Lower leg skin (tissue), 4 donors: ENCODE measurements around the gene SLC34A1. TPM values are rescaled to one million over a fixed set of nuclear protein-coding genes. Genes with fewer than 3 reads are reported as not detected.
"Not testable (repeated sequence)": the region's sequence is repeated elsewhere in the genome, so short reads cannot be mapped to it uniquely, and the experiment has no call there.

Source experiments
- DNase-seq, 2 donors: peaks; one replicate each; pipeline ENCODE4 v3.0.0-alpha.2; 2019; ENCODE audit warnings: low spot score in 2 of 2
- H3K4me3 ChIP-seq: fragments of 200-600 bp; sonication (generic); 2 replicates; pipeline ENCODE4 v1.5.1; 2017; ENCODE audit warnings: mild to moderate bottlenecking, low read depth; ENCODE audit not compliant: poor library complexity, severe bottlenecking
- POLR2A ChIP-seq, 2 donors: fragments of 450-650 bp; IDR thresholded peaks; one replicate each; pipeline ENCODE4 v1.6.1; 2016 to 2017; ENCODE audit warnings: antibody characterized with exemption in 2 of 2, mild to moderate bottlenecking in 1 of 2, moderate library complexity in 1 of 2
- WGBS, 2 donors: methylation state at CpG; one replicate each; pipeline ENCODE4 v1.1.5; 2018; 5-methylcytosine and 5-hydroxymethylcytosine counted together
- intact Hi-C: fragments of 100-400 bp; cut with DNase I; formaldehyde crosslinking; loops from one replicate; pipeline ENCODE4 v1.15.0; 2023; ENCODE audit warnings: low total_unique reads
- total RNA-seq, 4 donors: library from RNA; depleted of rRNA; stranded (reverse); fragments of >200 nt; gene quantifications; one replicate each; pipeline ENCODE4 v1.1.0, GENCODE V29; 2016
- TF ChIP-seq, protein P1 (sequence below), 3 donors: fragments of 450-650 bp; IDR thresholded peaks; one replicate each; pipeline ENCODE4 v1.5.1; 2016; ENCODE audit warnings: antibody characterized with exemption in 3 of 3, mild to moderate bottlenecking in 3 of 3, moderate library complexity in 2 of 3

Gene SLC34A1
- total RNA-seq, 4 donors from 2014 or later: 0.12 to 0.39 TPM; not detected in 2

GRCh38 chr5:177338251-177339106 lies 45.8 kb upstream of the SLC34A1 start:
- intact Hi-C loops: no loop called here
- DNase-seq: no peak
- no peak overlapping the region for H3K4me3 ChIP-seq
- TF ChIP-seq POLR2A (IDR thresholded peaks at IDR 0.05): no peak
- TF ChIP-seq, protein P1, sequence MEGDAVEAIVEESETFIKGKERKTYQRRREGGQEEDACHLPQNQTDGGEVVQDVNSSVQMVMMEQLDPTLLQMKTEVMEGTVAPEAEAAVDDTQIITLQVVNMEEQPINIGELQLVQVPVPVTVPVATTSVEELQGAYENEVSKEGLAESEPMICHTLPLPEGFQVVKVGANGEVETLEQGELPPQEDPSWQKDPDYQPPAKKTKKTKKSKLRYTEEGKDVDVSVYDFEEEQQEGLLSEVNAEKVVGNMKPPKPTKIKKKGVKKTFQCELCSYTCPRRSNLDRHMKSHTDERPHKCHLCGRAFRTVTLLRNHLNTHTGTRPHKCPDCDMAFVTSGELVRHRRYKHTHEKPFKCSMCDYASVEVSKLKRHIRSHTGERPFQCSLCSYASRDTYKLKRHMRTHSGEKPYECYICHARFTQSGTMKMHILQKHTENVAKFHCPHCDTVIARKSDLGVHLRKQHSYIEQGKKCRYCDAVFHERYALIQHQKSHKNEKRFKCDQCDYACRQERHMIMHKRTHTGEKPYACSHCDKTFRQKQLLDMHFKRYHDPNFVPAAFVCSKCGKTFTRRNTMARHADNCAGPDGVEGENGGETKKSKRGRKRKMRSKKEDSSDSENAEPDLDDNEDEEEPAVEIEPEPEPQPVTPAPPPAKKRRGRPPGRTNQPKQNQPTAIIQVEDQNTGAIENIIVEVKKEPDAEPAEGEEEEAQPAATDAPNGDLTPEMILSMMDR (IDR thresholded peaks at IDR 0.05): no peak
- WGBS, 2 donors: 86 to 88% methylated on average over 21 to 22 of the region's 22 CpGs

GRCh38 chr5:177339107-177339638 lies 45.1 kb upstream of the SLC34A1 start:
- intact Hi-C loops: no loop called here
- WGBS, 2 donors: 70 to 80% methylated on average over 10 to 11 of the region's 11 CpGs
- H3K4me3 ChIP-seq: no peak overlapping the region
- TF ChIP-seq, protein P1 (IDR thresholded peaks at IDR 0.05): no peak
- TF ChIP-seq POLR2A (IDR thresholded peaks at IDR 0.05): no peak
- DNase-seq: no peak

DNA sequence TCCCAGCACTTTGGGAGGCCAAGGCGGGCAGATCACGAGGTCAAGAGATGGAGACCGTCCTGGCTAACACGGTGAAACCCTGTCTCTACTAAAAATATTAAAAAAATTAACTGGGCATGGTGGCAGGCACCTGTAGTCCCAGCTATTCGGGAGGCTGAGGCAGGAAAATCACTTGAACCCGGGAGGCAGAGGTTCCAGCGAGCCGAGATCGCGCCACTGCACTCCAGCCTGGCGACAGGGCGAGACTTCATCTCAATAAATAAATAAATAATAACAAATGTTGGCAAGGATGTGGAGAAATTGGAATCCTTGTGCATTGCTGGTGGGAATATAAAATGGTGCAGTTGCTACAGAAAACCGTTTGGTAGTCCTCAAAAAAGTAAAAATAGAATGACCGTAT lies 41.2 kb upstream of the SLC34A1 start:
- 93 to 95% methylated on average over 14 of the region's 14 CpGs for WGBS, 2 donors
- DNase-seq, H3K4me3 ChIP-seq, intact Hi-C loops: not testable (repeated sequence)

DNA sequence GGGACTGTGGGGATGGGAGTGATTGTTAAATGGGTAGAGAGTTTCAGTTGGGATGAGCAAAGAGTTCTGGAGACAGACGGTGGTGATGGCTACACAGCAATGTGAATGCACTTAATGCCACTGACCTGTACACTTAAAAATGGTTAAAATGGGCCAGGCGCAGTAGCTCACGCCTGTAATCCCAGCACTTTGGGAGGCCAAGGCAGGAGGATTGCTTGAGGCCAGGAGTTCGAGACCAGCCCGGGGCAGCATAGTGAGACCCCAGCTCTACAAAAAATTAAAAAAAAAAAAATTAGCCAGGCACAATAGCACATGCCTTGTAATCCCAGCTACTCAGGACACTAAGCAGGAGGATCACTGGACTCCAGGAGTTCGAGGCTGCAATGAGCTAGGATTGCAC lies 40.5 kb upstream of the SLC34A1 start:
- no peak overlapping the region for H3K4me3 ChIP-seq
- TF ChIP-seq, protein P1 (IDR thresholded peaks at IDR 0.05): no peak
- TF ChIP-seq POLR2A (IDR thresholded peaks at IDR 0.05): no peak
- intact Hi-C loops: no loop called here
- 90 to 95% methylated on average over 6 of the region's 6 CpGs for WGBS, 2 donors
- no peak for DNase-seq

- no peak overlapping the region for H3K4me3 ChIP-seq
- DNase-seq: no peak
- 93 to 96% methylated on average over 6 of the region's 6 CpGs for WGBS, 2 donors
- intact Hi-C loops: no loop called here
- TF ChIP-seq POLR2A (IDR thresholded peaks at IDR 0.05): no peak
- TF ChIP-seq, protein P1 (IDR thresholded peaks at IDR 0.05): no peak
Measured at GRCh38 chr5:177344891-177345290, 39.3 kb upstream of the SLC34A1 start.

DNA sequence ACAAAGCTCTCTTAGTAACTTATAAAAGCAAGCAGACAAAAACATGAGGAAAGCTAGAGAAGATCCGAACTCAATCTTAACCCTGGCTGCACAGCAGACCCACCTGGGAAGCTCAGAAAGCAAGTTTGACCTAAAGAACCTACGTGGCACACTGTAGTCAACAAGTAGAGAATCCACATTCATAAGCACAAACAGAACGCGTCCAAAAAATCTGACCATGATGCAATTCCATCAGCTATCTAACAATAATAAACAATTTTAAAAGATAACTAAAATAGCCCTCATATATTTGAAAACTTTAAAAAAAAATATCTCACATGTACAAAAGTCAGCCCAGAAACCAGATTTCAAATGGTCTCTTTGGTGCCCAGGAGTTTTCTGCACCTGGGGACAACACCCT lies 37.4 kb upstream of the SLC34A1 start:
- 71 to 73% methylated on average over 4 of the region's 4 CpGs for WGBS, 2 donors
- no peak for DNase-seq
- no peak overlapping the region for H3K4me3 ChIP-seq
- intact Hi-C loops: no loop called here
- TF ChIP-seq, protein P1 (IDR thresholded peaks at IDR 0.05): no peak
- TF ChIP-seq POLR2A (IDR thresholded peaks at IDR 0.05): no peak
